Ovary (tissue), 3 donors: ENCODE measurements around the gene DNAH11.

Experiments used
- POLR2A ChIP-seq: fragments of 450-650 bp; IDR thresholded peaks from one replicate; pipeline ENCODE4 v1.6.1; 2017; ENCODE audit warnings: antibody characterized with exemption, mild to moderate bottlenecking, moderate library complexity
- TF ChIP-seq, protein P1 (sequence below), 3 donors: fragments of 450-650 bp in 2 of 3; fragments of 200-600 bp in 1 of 3; IDR thresholded peaks; one replicate each; pipeline versions ENCODE4 v1.5.1 to v1.8.0; 2016 to 2022; ENCODE audit warnings: antibody characterized with exemption in 3 of 3, mild to moderate bottlenecking in 1 of 3
- donor health status: DM: no; HTN: no; CAD: no.

DNA sequence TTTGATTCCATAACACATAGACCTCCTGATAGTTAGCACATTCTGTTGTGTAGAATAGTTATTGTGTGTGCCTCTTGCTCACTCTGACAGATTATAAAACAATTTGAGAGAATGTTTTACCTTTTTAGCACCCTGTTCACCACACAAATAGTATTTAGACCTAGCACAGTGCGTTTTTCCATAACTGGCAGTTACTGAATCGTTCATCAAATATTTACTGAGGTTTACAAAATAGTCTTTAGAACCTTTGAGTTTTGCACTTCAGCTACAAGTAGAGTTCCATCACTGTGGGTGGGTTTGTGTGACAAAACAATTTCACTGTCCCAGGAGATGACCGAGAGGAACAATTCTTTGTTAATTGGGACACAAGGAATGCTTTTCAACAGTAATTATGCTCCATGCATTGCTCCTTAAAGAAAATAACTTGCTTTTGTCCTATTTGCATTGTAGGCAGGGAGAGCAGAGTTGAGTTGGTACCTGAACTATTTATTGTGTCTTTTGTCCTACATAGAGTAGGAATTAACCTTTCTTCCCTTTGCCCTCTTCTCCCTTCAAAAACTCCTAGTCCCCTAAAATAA lies 62.3 kb downstream of the DNAH11 start:
- no peak for TF ChIP-seq POLR2A
- TF ChIP-seq, protein P1, sequence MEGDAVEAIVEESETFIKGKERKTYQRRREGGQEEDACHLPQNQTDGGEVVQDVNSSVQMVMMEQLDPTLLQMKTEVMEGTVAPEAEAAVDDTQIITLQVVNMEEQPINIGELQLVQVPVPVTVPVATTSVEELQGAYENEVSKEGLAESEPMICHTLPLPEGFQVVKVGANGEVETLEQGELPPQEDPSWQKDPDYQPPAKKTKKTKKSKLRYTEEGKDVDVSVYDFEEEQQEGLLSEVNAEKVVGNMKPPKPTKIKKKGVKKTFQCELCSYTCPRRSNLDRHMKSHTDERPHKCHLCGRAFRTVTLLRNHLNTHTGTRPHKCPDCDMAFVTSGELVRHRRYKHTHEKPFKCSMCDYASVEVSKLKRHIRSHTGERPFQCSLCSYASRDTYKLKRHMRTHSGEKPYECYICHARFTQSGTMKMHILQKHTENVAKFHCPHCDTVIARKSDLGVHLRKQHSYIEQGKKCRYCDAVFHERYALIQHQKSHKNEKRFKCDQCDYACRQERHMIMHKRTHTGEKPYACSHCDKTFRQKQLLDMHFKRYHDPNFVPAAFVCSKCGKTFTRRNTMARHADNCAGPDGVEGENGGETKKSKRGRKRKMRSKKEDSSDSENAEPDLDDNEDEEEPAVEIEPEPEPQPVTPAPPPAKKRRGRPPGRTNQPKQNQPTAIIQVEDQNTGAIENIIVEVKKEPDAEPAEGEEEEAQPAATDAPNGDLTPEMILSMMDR (IDR thresholded peaks at IDR 0.05), result no peak
